Measurements from ENCODE around the gene SSH2.

The SSH2 gene

DNA sequence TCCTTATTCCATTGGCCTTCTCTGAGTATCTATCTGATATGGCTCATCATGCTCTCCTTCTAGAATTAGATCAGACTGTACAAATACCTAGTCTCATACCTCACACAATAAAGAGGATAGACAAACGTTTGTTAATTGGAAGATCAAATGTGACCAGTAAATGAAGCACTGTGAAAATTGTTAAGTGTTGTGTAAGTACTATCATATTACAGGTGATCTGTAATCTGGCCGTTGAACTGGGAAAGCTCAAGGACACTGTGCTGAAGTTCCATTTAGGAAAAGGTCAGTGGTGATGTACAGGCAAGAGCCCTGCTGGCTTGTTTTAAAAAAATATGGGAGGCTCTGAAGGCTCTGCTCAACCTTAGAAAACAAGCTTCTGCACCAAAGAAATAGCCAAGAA, 268.8 kb downstream of the SSH2 start:
- DNase-seq (ENCODE audit: low read depth): peak; percentile 30

DNA sequence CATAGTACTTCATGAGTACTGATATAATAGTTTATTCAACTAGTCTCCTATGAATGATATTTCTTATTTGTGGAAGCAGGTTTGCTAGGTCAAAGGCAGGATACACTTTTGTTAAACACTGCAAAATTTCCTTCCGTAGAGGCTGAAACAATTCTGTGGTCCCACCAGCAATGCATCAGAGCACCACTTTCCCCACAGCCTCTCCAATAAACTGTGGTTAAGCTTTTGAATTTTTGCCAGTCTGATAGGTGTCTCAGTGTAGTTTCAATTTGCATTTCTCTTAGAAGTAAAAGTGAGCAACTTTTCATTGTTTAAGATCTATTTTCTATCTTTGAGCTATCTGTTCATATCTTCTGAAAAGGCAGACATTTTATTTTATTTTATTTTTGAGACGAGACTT, 270.9 kb downstream of the SSH2 start:
- DNase-seq (ENCODE audit: low read depth): no peak

DNA sequence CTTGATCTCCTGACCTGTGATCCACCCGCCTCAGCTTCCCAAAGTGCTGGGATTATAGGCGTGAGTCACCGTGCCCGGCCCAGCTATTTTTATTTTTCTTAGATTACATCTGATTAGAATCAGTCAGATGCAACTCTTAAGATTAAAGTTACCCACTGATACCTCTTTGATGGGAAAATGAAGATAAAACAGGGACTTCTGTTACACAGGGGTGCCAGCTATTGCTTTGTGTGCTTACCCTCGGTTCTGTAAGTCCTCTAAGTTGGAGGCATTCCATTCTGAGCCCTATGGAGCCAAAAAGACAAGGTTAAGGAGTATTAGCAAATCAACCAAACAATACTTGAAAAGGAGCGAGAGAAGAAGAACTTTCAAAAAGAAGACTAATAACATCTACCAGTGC, 274.7 kb downstream of the SSH2 start:
- DNase-seq (ENCODE audit: low read depth): no peak

GRCh38 chr17:29653995-29654714, 275.9 kb downstream of the SSH2 start:
- no peak for DNase-seq (ENCODE audit: low read depth)

DNA sequence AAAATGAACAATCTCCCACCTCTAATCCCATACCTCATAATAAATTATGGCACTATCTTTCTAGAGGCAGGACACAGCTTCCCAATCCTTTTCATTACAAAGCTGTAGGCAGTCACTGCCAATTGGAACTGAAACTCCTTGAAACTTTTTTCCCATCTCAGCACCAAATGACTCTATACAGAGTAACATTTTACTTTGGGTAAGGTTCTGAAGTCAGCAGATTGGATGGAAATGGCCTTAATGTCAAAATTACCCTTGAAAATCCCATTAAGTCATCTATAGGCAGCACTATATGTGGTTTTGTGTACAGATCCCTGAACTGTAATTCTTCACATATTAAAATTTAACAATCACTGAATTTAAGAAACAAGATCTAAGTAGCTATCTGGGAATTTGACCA, 277.1 kb downstream of the SSH2 start:
- no peak for DNase-seq (ENCODE audit: low read depth)

- DNase-seq (ENCODE audit: low read depth): peak; percentile 55
Observed at GRCh38 chr17:29651913-29652312, 278.1 kb downstream of the SSH2 start.

- DNase-seq (ENCODE audit: low read depth): no peak
Observed at GRCh38 chr17:29650396-29650795, 279.6 kb downstream of the SSH2 start.

GRCh38 chr17:29649359-29649758, 280.7 kb downstream of the SSH2 start:
- no peak for DNase-seq (ENCODE audit: low read depth)

GRCh38 chr17:29648005-29648404, 282.0 kb downstream of the SSH2 start:
- no peak for DNase-seq (ENCODE audit: low read depth)

GRCh38 chr17:29645515-29646051, 284.4 kb downstream of the SSH2 start:
- DNase-seq (ENCODE audit: low read depth): peak; percentile 96

DNA sequence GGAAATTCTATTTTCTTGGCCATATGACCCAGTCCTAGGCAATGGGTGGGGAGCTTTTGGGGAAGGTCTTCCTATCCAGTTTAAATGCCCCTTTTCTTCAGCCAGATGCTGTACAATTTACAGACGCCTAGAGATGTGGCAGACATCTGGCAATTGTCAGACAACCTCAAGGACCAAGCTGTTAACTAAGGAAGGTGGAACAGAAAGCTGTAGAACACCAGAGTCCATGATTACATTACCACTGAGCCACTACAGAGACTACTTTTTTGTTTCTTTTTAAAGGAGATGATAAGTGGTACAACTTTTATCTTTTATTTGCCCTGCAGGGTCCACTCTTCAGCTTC, 286.2 kb downstream of the SSH2 start:
- no peak for DNase-seq (ENCODE audit: low read depth)

- no peak for DNase-seq (ENCODE audit: low read depth)
Observed at GRCh38 chr17:29642171-29642611, 287.8 kb downstream of the SSH2 start.

DNA sequence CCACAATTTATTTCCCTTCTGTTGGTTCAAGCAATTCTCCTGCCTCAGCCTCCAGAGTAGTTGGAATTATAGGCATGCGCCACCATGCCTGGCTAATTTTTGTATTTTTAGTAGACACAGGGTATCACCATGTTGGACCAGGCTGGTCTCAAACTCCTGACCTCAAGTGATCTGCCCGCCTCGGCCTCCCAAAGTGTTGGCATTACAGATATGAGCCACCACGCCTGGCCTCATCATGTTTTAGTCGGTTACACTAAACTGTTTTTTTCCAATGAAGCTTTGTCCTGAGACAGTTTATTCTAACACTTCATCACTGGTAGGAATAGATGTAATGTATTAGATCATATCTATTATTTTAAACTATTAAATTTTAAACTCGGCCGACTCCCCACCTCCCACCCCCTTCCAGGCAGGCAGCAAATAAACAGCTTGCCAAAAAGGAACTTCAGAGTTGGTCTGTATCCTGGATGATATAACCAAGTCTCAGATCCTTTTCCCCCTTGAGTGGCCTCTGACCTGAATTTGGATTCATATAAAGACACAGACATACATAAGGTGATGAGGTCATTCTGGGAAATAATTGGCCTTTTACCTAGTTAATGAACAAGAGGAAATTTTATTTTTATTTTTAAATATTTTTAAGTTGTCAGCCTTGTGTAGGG, 288.9 kb downstream of the SSH2 start:
- DNase-seq (ENCODE audit: low read depth): no peak

DNA sequence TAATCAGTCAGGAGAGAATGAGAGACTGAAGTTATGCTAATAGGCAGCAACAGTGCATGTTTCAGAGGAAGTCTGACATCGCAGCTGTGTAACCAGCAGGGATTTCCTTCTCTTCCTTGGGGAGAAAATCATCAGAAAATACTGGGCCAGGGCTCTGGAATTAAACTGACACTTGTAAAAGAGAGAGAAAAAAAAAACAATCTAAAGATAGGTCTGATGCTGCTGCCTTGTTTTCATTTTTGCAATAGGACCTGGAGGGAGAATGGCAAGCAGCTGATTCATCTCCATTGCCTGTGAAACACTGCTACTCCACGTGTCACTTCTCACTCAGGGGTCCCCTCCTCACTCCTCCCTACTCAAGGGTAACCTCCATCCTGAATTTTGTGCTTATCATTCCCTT, 289.6 kb downstream of the SSH2 start:
- peak; percentile 83 for DNase-seq (ENCODE audit: low read depth)

- no peak for DNase-seq (ENCODE audit: low read depth)
Observed at GRCh38 chr17:29633886-29634285, 296.1 kb downstream of the SSH2 start.

GRCh38 chr17:29630630-29631193, 299.3 kb downstream of the SSH2 start:
- DNase-seq (ENCODE audit: low read depth): no peak

GRCh38 chr17:29629839-29630238, 300.2 kb downstream of the SSH2 start:
- DNase-seq (ENCODE audit: low read depth): no peak

DNA sequence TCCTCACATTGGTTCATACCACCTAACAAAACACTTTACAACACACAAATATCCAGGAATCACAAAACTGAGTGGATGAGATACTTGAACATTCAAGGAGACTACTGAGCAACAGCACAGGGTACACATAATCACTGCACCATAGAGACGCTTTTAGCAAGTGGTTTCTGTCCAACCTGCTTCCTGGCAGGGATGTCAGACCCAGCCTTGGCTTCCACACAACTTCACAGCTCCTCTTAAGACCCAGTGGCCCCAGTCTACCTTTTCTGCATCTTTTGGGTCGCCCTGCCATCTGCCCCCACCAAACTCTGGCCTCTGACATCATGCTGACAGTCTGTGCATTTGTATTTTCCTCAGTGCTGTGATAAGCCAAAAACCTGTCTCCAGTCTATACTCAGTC, 301.4 kb downstream of the SSH2 start:
- no peak for DNase-seq (ENCODE audit: low read depth)

DNA sequence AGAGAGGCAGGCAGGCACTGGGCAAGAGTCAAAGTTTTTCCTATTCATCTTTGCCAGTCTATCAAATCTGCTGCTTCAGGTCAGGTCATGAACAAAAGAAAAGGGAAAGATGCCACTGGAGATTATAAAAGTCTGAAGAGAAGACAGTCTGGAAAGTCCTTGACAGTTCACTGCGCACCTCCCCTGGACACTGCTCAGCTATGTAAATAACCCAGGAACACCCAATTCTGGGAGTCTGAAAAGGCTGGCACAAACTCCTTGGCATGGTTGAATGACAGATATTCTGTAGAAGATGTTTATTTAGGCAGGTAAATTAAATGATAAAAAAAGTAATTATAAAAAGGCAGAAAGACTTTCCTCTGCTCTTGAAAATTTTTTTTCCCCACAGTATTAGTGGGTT, 302.1 kb downstream of the SSH2 start:
- DNase-seq (ENCODE audit: low read depth): no peak

DNA sequence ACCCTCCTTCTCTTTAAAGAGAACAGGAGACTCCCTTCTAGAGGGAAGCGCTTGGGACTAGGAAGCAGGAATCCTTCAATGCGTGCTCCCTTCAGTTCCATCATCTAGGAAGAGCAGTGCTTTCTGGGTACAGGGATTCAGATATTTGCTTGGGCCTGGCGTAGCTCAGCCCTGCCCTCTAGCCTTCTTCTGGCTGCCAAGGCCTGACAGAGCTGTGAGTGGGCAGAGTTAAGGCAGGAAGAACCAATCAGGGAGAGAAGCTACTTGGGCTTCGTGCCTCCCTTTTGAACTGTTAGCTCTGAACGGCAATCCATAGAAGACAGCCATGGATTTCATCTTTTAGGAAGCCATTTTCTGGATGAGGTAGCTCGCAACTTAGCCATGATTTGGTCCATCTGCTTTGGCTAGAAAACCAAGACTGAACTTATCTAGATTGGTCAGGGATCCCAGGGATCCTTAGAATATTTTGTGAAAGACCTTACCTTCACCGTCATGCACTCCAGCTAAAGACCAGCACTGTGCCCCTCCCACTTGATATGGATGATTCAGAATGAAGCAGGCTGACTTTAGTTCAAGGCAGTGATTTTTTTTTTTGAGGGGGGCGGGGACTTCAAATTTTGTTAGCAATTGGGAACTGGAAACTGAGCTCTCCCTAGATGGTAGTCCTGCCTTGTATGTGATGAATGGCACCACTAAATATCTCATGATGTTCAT, 304.8 kb downstream of the SSH2 start:
- peak; percentile 77 for DNase-seq (ENCODE audit: low read depth)

GRCh38 chr17:29624586-29624985, 305.4 kb downstream of the SSH2 start:
- DNase-seq (ENCODE audit: low read depth): no peak

- no peak for DNase-seq (ENCODE audit: low read depth)
Observed at GRCh38 chr17:29623283-29623647, 306.8 kb downstream of the SSH2 start.

Data from fibroblast of gingiva (primary cell).